Tibial nerve (tissue), 3 donors: Measurements from ENCODE around the gene HSD17B14.

ENCODE experiments used
- CTCF ChIP-seq, 5 experiments: fragments of 200-600 bp in 3 of 5; fragments of 450-650 bp in 2 of 5; sonication (generic) in 3 of 5; IDR thresholded peaks; one replicate each; pipeline ENCODE4 v1.5.1; 2016 to 2019; ENCODE audit warnings: antibody characterized with exemption in 5 of 5, mild to moderate bottlenecking in 3 of 5, moderate library complexity in 2 of 5
- POLR2A ChIP-seq, 2 donors: fragments of 450-650 bp; IDR thresholded peaks; one replicate each; pipeline ENCODE4 v1.6.1; 2017; ENCODE audit warnings: antibody characterized with exemption in 2 of 2, mild to moderate bottlenecking in 2 of 2, moderate library complexity in 2 of 2

GRCh38 chr19:48874303-48875135 lies 38.2 kb upstream of the HSD17B14 start:
- TF ChIP-seq CTCF (IDR thresholded peaks at IDR 0.05) (no peak), POLR2A (IDR thresholded peaks at IDR 0.05) (no peak)
